Stimulated activated CD8-positive, alpha-beta memory T cell treated with anti-CD3 and anti-CD28 coated beads, Interleukin-15, amount 100 ng/mL, for 24 hours (primary cell): ENCODE results near the gene MMP11.

Source experiments
- DNase-seq: peaks from one replicate; pipeline ENCODE4 v3.0.0-alpha.2; 2020; ENCODE audit warnings: low read depth

The MMP11 gene

DNA sequence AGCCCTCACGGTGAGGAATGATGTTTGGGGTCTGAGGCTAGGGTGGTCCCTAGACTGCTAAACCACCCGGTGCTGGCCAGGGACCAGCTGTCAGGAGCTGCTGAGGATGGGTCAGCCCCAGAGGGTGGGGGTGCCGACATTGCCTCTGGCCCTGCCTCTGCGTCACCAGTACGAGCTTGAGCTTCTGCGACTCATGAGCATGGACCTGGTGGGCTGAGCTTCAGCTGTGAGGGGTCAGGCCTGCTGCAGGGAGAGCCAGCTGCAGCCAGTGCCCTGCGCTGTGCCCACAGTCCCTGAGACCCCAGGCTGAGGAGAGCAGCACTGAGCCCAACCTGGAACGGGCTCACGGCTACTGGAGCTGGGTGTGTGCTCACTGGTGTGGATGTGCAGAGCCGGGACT lies 59.1 kb downstream of the MMP11 start:
- no peak for DNase-seq

DNA sequence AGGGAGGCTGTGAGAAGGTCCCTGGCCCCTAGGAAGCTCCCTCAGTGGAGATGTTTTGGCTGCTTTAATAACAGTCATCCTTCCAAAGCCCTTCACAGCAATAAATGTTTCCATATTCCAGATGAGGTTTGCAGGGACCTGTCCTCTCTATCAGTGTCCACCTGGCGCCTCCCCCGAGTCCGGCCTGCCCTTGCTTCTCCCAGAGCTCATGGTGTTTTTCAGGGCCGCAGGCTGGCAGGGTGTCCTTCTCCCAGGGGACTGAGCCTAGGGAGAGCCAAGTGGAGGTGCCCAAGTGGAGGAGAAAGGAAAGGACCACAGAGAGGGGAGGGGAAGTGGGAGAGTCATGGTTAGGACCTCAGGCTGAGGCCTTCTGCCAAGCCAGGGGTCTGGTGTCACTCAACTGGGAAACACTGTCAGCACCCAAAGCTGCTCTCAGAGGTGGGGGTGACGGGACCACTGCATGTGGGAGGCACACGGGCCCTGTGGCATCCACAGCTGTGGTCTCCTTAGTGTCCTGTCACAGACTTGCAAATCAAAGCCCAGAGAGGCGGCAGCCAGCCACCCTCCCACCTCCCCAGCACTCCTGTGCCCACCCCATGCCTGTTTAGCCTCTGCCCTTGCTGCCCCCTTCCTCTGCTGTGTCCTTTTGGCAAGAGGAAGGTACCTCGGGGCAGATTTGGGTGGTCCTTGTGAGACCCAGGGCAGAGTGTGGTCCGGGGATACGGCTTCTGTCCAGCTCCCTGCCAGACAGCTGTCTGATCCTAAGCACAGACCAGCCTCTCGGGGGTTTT lies 59.8 kb downstream of the MMP11 start:
- no peak for DNase-seq

DNA sequence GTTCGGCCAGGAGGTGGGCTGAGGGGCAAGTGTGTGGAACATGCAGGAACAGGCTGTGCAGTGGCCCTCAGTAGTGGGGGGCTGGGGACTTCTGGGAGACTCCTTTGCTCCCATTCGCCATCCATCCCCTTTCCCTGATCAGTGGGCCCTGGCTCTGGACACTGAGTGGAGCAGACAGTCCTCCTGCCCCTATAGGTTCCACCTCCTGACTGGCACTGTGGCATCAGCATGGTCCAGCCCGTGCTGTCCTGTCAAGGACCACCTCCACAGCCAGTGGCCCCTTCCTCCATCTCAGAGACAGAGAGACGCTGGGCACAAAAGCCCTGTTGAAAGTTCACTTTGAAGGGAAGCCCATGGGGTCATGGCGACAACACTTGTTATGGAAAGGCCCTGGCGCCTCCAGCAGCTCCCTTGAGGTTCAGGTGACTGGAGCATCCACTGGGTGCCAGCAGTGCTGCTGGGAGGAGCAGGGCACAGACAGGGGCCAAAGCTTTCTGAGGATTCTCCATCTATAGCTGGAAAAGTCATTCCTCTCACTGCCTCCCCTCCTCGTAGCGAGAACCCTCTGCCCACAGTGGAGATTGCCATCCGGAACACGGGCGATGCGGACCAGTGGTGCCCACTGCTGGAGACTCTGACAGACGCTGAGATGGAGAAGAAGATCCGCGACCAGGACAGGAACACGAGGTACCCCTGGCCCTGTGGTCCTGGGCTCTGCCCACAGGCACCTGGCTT lies 60.5 kb downstream of the MMP11 start:
- DNase-seq = no peak
